Measurements from ENCODE around the gene MRPS10. TPM values are rescaled to one million over a fixed set of nuclear protein-coding genes. Genes with fewer than 3 reads are reported as not detected.

MRPS10 gene
- total and polyA plus RNA-seq, 10 of the 15 experiments (the other 5 are each of a cell fraction or from before 2014, with no cell fraction given): 28.5 to 83.3 (median 52.8) TPM

- H4K20me1 ChIP-seq (ENCODE audit: control insufficient read depth, insufficient read depth): no peaks in the 10 kb centered on the region
- DNase-seq (ENCODE audit: low read depth, low spot score) (no peak), ATAC-seq (no peak), FAIRE-seq (no peak)
- no peak overlapping the region for H2AFZ ChIP-seq (ENCODE audit: control insufficient read depth, low read depth, low read length)
- 43% methylated on average over 1 of the region's 1 CpG for WGBS (ENCODE audit: insufficient coverage, insufficient replicate concordance, low lambda C conversion rate, missing lambda C conversion rate)
- H3K36me3 ChIP-seq (ENCODE audit: control insufficient read depth in 2 of 2, insufficient read depth in 2 of 2, low read length in 1 of 2): no peaks in the 10 kb centered on the region
- H3K27ac ChIP-seq (ENCODE audit: control insufficient read depth, insufficient read depth): no peak overlapping the region
- ChIA-PET RAD21 (ENCODE audit: unreplicated experiment) (no interaction called here), SMC1A (ENCODE audit: uncharacterized antibody, unreplicated experiment) (interaction anchor here (0.6 to 4.2 kb wide), 2 partner anchors 267 to 281 kb away, joined by 3 to 17 read pairs; no protein-coding TSS in a partner anchor), CTCF (interaction anchor here (2.1 to 8.8 kb wide), 2 partner anchors 281 kb away, joined by 5 to 123 read pairs; no protein-coding TSS in a partner anchor), POLR2A (interaction anchor here (0.6 kb wide), 1 partner anchor 36 kb away, joined by 5 read pairs; no protein-coding TSS in a partner anchor)
- no peak overlapping the region for H3K4me2 ChIP-seq (ENCODE audit: control insufficient read depth, insufficient read depth)
- TF ChIP-seq EGR1 (IDR thresholded peaks at IDR 0.05; ENCODE audit: borderline replicate concordance in 1 of 2, low read depth in 2 of 2, low read length in 2 of 2) (no peak), JUND (IDR thresholded peaks at IDR 0.05; ENCODE audit: low read depth, low read length) (no peak), SRF (IDR thresholded peaks at IDR 0.05; ENCODE audit: low read depth in 2 of 2, low read length in 2 of 2) (no peak), FOXM1 (IDR thresholded peaks at IDR 0.05; ENCODE audit: low read depth, low read length) (no peak), POLR2A (IDR thresholded peaks at IDR 0.05; ENCODE audit: low read depth, low read length) (no peak), USF1 (IDR thresholded peaks at IDR 0.05; ENCODE audit: borderline replicate concordance, extremely low read length, insufficient read depth, low read depth, low read length) (no peak), BCL3 (IDR thresholded peaks at IDR 0.05; ENCODE audit: borderline replicate concordance, insufficient read depth, low read depth, low read length, poor library complexity, severe bottlenecking) (no peak), HDGF (IDR thresholded peaks at IDR 0.05) (no peak), PAX8 (IDR thresholded peaks at IDR 0.05) (no peak), TCF12 (IDR thresholded peaks at IDR 0.05; ENCODE audit: low read depth, low read length) (no peak), PBX3 (IDR thresholded peaks at IDR 0.05; ENCODE audit: insufficient replicate concordance, low read depth, low read length) (no peak), HCFC1 (IDR thresholded peaks at IDR 0.05; ENCODE audit: low read length) (no peak), E4F1 (IDR thresholded peaks at IDR 0.05; ENCODE audit: borderline replicate concordance, partially characterized antibody) (no peak), ZNF622 (IDR thresholded peaks at IDR 0.05) (no peak)
- peaks cover 20% of the 10 kb centered on the region for H3K4me1 ChIP-seq (ENCODE audit: control insufficient read depth, insufficient read depth, low read length)
- H3K4me3 ChIP-seq: no peak overlapping the region
- H3K9me3 ChIP-seq (replicated peaks; ENCODE audit: control insufficient read depth, insufficient read depth, low read length): no peaks in the 10 kb centered on the region
- no peak overlapping the region for H3K9ac ChIP-seq (ENCODE audit: control insufficient read depth, insufficient read depth, low read length)
- intact Hi-C loops (cut with micrococcal nuclease; ENCODE audit: unreplicated experiment) (no loop called here), in situ Hi-C loops (cut with MboI) (no loop called here)
- no TSS peak for BruUV-seq (replicated peaks)
- H3K27me3 ChIP-seq (replicated peaks in 1 of 2; ENCODE audit: control insufficient read depth in 2 of 2, insufficient read depth in 2 of 2, low read length in 1 of 2): no peaks in the 10 kb centered on the region
- H3K79me2 ChIP-seq (ENCODE audit: control insufficient read depth, insufficient read depth, low read length): no peaks in the 10 kb centered on the region
Measured at GRCh38 chr6:42266538-42266937, 48.9 kb upstream of the MRPS10 start.

Measured in GM12878 (cell line).